Heart left ventricle (tissue), 13 donors: ENCODE data around the gene LCN2.

Source experiments
- POLR2A ChIP-seq, 2 donors: fragments of 450-650 bp; IDR thresholded peaks; one replicate each; pipeline ENCODE4 v1.6.1; 2017; ENCODE audit warnings: antibody characterized with exemption in 2 of 2, mild to moderate bottlenecking in 2 of 2, moderate library complexity in 2 of 2
- TF ChIP-seq, protein P1 (sequence below), 12 donors: fragments of 200-600 bp; sonication (generic) in 4 of 12; IDR thresholded peaks; one replicate each; pipeline versions ENCODE4 v1.5.0 to v1.8.0; 2018 to 2022; ENCODE audit warnings: antibody characterized with exemption in 12 of 12, mild to moderate bottlenecking in 5 of 12
- donor health status: ischemic (EF 13 %, LVEDD 7.1; RV severe dilation, severe dysfunction).
- donor health status: DM: no; HTN: yes; CAD: no.
- donor health status: DM: no; HTN: no; CAD: no.
- donor health status: ischemic (EF 25% LVEDD 6.9; RV normal size, moderate dysfunction).
- donor health status: ischemic (EF 25% LVEDD 5.7; RV mildly dilated, moderate dysfunction).
- donor health status: ischemic (EF 35%, LVEDD 5.7; RV mildly dilated, moderate dysfunction).
- donor health status: nonischemic (EF 11% LVEDD 7.7; RV severe dilation, severe dysfunction).
- donor health status: DM: yes; HTN: yes; CAD: no.
- donor health status: PGD.
- donor health status: ischemic (EF 29% LVEDD 5.4; RV normal size, mild dysfunction).
- donor health status: nonischemic (EF 23%, LVEDD 6.1; RV moderate dilation, normal function).

DNA sequence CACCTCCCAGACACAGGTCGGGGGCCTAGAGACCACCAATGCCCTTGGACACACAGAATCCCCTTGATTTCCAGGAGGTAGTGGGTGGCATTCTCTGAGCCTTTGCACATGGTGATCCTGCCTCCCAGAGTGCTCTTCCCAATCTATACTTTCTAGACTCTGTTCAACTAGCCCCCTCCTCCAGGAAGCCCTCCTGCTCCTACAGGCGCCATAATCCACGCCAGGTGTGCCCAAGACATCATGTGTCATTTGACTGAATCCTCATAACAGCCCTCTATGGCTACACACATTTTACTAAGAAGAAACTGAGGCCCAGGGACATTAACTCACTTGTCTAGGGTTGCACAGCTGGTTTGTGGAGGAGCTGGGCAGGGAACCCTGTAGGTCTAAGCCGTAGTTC lies 18.0 kb downstream of the LCN2 start:
- TF ChIP-seq, protein P1, sequence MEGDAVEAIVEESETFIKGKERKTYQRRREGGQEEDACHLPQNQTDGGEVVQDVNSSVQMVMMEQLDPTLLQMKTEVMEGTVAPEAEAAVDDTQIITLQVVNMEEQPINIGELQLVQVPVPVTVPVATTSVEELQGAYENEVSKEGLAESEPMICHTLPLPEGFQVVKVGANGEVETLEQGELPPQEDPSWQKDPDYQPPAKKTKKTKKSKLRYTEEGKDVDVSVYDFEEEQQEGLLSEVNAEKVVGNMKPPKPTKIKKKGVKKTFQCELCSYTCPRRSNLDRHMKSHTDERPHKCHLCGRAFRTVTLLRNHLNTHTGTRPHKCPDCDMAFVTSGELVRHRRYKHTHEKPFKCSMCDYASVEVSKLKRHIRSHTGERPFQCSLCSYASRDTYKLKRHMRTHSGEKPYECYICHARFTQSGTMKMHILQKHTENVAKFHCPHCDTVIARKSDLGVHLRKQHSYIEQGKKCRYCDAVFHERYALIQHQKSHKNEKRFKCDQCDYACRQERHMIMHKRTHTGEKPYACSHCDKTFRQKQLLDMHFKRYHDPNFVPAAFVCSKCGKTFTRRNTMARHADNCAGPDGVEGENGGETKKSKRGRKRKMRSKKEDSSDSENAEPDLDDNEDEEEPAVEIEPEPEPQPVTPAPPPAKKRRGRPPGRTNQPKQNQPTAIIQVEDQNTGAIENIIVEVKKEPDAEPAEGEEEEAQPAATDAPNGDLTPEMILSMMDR (IDR thresholded peaks at IDR 0.05): no peak
- TF ChIP-seq POLR2A (IDR thresholded peaks at IDR 0.05): no peak
